Lower lobe of right lung (tissue), 2 donors: Measurements from ENCODE around the gene SYT3. TPM values are rescaled to one million over a fixed set of nuclear protein-coding genes. Genes with fewer than 3 reads are reported as not detected.

Experiments
- ATAC-seq, 2 donors: fragments of 200-7000 bp; cut with Tn5 transposase; one replicate each; pipeline ENCODE4 v1.9.1; 2020 to 2022; ENCODE audit warnings: mild to moderate bottlenecking in 2 of 2, moderate library complexity in 2 of 2
- DNase-seq: peaks from one replicate; pipeline ENCODE4 v3.0.0-alpha.2; 2020
- H3K27ac ChIP-seq: fragments of 200-600 bp; one replicate; pipeline ENCODE4 v1.8.0; 2022
- H3K27me3 ChIP-seq: fragments of 200-600 bp; one replicate; pipeline ENCODE4 v1.8.0; 2022; ENCODE audit warnings: low read depth
- H3K36me3 ChIP-seq: fragments of 200-600 bp; one replicate; pipeline ENCODE4 v1.8.0; 2022; ENCODE audit warnings: mild to moderate bottlenecking
- H3K4me1 ChIP-seq: fragments of 200-600 bp; one replicate; pipeline ENCODE4 v1.8.0; 2022
- H3K4me3 ChIP-seq: fragments of 200-600 bp; one replicate; pipeline ENCODE4 v1.8.0; 2022; ENCODE audit warnings: mild to moderate bottlenecking
- H3K9me3 ChIP-seq: fragments of 200-600 bp; one replicate; pipeline ENCODE4 v1.8.0; 2022
- intact Hi-C: fragments of 100-400 bp; cut with DNase I; formaldehyde crosslinking; loops from one replicate; pipeline ENCODE4 v1.11.0; 2022
- total RNA-seq: library from RNA; stranded (reverse); fragmentation: NEBNext Ultra II Directional; extraction: Animal tissue kit (Norgen Biotek cat#: 25700); gene quantifications from one replicate; pipeline ENCODE4 v1.2.1, GENCODE V29; 2021
- TF ChIP-seq, protein P1 (sequence below): fragments of 200-600 bp; IDR thresholded peaks from one replicate; pipeline ENCODE4 v1.8.0; 2022; ENCODE audit warnings: antibody characterized with exemption, mild to moderate bottlenecking
- donor health status: DM: no; HTN: yes; CAD: no; lungs with severe emphysema.

SYT3 gene
- total RNA-seq, 1 donor from 2014 or later, result 1.2 TPM

DNA sequence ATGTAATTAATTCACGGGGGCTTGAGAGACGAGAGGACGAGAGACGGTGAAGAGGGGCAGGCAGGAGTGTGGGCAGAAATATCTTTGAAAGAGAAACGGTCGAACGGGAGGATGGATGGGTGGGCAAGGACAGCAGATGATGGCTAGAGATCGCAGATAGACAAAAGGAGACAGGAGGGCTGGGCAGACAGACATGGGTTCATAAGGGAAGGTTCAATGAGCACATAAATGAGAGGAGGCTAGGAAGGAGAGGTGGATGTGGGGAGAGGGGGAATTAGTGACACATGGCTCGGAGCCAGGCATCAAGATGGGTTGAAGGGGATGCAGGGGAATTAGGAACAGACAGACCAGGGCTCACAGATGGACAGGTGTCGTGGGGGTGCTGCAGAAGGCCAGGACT lies 1.1 kb downstream of the SYT3 start:
- intact Hi-C loops, result no loop called here
- Histone ChIP-seq H3K36me3 (no peaks in the 10 kb centered on the region), H3K4me1 (no peaks in the 10 kb centered on the region), H3K4me3 (no peak overlapping the region), H3K27me3 (peaks cover 58% of the 10 kb centered on the region), H3K9me3 (peaks cover 11% of the 10 kb centered on the region), H3K27ac (no peak overlapping the region)
- ATAC-seq (no peak), DNase-seq (no peak)
- TF ChIP-seq, protein P1, sequence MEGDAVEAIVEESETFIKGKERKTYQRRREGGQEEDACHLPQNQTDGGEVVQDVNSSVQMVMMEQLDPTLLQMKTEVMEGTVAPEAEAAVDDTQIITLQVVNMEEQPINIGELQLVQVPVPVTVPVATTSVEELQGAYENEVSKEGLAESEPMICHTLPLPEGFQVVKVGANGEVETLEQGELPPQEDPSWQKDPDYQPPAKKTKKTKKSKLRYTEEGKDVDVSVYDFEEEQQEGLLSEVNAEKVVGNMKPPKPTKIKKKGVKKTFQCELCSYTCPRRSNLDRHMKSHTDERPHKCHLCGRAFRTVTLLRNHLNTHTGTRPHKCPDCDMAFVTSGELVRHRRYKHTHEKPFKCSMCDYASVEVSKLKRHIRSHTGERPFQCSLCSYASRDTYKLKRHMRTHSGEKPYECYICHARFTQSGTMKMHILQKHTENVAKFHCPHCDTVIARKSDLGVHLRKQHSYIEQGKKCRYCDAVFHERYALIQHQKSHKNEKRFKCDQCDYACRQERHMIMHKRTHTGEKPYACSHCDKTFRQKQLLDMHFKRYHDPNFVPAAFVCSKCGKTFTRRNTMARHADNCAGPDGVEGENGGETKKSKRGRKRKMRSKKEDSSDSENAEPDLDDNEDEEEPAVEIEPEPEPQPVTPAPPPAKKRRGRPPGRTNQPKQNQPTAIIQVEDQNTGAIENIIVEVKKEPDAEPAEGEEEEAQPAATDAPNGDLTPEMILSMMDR, result no peak

DNA sequence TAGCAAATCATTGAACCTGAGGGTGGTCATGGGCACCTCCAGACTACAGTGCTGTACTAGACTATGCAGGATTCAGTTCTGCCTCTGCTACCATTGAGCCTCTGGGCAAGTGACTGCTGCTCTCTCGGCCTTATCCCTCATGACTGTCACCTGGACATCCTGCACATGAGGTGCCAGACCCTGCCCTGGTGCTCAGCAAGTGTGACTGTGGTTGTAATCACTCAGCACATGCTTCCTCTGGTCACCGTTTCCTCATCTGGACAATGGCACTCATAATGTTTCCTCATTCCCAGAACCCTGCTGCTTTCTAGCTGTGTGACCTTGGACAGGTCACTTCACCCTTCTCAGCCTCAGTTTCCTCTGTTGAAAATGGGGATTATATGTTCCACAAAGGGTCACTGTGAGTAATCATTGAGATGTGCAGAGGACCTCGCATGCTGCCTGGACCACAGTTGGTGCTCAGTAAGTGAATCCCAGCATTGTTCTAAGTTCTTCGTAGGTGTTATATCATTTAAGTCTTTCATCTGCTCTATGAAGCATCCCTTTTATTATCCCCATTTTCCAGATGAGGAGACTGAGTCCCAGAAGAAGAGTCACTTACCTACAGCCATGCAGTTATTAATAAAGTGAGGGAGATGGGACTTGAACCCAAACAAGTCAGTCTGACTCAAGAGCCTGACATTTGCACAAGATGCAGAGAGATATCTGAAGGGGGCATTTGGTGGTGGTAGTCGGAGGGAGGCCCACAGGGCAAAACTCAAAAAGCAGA lies 3.2 kb downstream of the SYT3 start:
- Histone ChIP-seq H3K4me3 (no peak overlapping the region), H3K9me3 (peaks cover 19% of the 10 kb centered on the region), H3K36me3 (no peaks in the 10 kb centered on the region), H3K4me1 (no peaks in the 10 kb centered on the region), H3K27me3 (peaks cover 49% of the 10 kb centered on the region), H3K27ac (no peak overlapping the region)
- no peak for ATAC-seq
- TF ChIP-seq, protein P1, result no peak
- intact Hi-C loops, result no loop called here
- no peak for DNase-seq

DNA sequence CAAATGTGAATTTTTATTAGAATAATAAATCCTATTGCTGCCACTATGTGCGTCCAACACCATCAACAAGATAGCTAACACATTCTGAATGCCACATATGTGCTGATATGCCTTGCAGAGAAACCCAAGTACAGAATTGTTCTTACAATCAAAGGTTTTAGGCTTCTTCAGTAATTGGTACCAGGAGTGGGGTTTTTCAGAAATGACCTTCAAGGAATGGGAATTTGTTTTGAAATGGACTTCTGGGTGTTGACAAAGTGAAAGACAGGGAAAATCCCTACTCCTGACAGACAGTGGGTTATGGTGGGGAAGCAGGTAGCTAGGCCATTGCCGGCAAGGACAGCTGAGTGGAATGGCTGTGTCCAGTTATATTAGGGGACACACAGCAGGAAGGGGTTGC lies 5.7 kb downstream of the SYT3 start:
- Histone ChIP-seq H3K27ac (no peak overlapping the region), H3K9me3 (peaks cover 19% of the 10 kb centered on the region), H3K36me3 (no peaks in the 10 kb centered on the region), H3K4me3 (no peak overlapping the region), H3K4me1 (no peaks in the 10 kb centered on the region), H3K27me3 (peaks cover 28% of the 10 kb centered on the region)
- DNase-seq (no peak), ATAC-seq (no peak)
- TF ChIP-seq, protein P1, result no peak
- intact Hi-C loops, result no loop called here

DNA sequence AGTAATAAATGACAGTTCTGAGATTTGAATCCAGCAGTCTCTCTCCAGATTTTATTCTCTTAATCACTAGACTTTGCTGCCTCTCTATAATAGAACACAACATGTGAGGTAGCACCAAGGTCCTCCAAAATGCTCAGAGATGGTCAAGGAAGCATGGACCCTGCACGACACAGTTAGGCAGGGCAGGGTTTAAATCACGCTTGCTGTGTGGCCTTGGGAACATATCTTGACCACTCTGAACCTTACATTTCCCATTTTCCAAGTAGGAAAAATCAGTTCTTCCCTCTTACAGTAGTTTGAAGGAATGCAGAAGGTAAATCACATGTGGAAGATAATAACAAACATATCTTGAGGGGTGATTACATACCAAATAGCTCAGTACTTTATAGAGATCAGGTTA lies 6.3 kb downstream of the SYT3 start:
- Histone ChIP-seq H3K27me3 (peaks cover 24% of the 10 kb centered on the region), H3K27ac (no peak overlapping the region), H3K9me3 (peaks cover 19% of the 10 kb centered on the region), H3K36me3 (no peaks in the 10 kb centered on the region), H3K4me1 (no peaks in the 10 kb centered on the region), H3K4me3 (no peak overlapping the region)
- no peak for ATAC-seq
- DNase-seq, result no peak
- intact Hi-C loops, result no loop called here
- TF ChIP-seq, protein P1, result no peak

DNA sequence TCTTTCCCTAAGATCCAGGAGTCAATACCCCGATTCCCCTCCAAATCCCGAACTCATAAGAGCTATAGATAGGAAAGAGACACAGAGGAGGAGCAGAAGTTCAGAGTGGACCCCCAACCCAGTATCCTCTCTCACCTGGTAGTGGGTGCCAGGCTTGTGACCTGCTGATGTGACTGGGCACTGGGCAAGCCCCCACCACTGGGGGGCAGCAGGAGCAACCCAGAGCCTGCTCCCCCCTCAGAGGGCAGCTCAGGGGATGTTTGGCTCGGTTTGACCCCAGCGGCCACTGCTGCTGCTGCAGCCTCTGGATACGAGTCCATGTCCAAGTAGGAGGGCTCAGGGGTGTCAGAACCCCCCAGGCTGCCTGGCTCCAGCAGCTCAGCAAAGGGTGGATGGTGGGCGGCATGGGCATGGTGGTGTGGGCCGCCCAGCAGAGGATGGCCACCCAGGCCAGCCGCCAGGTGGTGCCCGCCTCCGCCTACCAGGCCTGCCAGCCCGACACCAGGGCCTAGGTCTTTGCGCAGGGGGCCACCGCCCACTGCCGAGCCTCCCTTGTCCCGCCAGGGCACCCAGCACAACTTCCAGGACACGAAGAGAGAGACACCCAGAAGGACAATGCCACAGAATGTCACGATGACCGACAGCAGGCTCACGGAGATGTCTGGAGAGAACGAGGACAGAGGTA lies 7.4 kb downstream of the SYT3 start:
- Histone ChIP-seq H3K4me1 (no peaks in the 10 kb centered on the region), H3K4me3 (no peak overlapping the region), H3K36me3 (no peaks in the 10 kb centered on the region), H3K27me3 (peaks cover 15% of the 10 kb centered on the region), H3K9me3 (peaks cover 19% of the 10 kb centered on the region), H3K27ac (no peak overlapping the region)
- ATAC-seq, result no peak
- intact Hi-C loops, result no loop called here
- TF ChIP-seq, protein P1, result no peak
- DNase-seq, result no peak
